ENCODE results near the gene ALX4. TPM values are rescaled to one million over a fixed set of nuclear protein-coding genes. Genes with fewer than 3 reads are reported as not detected.

Gene ALX4
- polyA plus RNA-seq, 1 of the 3 experiments (the other 2 are of a cell fraction) = under 0.01 TPM

DNA sequence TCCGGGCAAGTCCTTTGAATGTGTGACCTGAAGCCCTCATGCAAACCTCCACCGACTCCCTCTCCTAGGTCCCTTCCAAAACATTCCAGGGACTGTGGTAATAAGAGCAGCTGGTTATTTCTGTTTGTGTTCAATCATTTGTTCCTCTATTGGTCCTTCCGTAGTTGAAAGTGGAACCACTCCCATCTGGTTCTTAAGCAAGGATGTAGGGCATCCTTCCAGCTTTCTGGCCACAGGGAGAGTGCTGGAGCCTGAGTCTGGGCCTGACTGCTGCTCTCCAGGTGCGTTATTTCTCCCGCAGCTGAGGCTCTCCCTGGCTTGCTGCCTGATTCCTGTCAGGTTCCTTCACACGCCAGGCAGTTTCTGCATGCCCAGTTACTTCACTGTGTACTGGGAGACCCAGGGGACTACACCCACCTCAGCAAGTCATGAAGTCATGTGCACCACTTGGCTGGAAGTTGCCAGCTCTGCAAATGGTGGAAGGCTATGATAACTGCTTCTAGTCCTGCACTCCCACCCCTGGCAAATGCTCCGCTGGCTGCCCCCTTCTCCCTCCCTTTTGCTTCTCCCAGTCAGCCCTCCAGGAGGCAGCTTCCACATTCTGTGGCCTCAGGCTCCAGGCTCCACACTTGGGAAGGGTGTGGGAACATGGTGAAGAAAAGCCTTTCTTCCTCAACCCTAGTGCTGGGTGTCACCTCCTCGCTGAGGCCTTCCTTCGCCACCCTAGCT, 4.0 kb upstream of the ALX4 start:
- POLR2A ChIA-PET = no interaction called here
- H4K20me1 ChIP-seq (ENCODE audit: insufficient read depth) = no peaks in the 10 kb centered on the region
- H3K4me2 ChIP-seq = no peak overlapping the region
- WGBS (ENCODE audit: low lambda C conversion rate) = 29% methylated on average over 9 of the region's 9 CpGs
- no peaks in the 10 kb centered on the region for H3K9me2 ChIP-seq
- H3K79me2 ChIP-seq (ENCODE audit: insufficient read depth) = no peaks in the 10 kb centered on the region
- no peaks in the 10 kb centered on the region for H3F3A ChIP-seq (replicated peaks; ENCODE audit: insufficient read depth)
- DNase-seq = no peak
- no peak overlapping the region for H2AFZ ChIP-seq (ENCODE audit: low read depth)
- CTCF ChIA-PET = interaction anchor here (0.6 to 2.3 kb wide), 4 partner anchors 28 to 226 kb away, joined by 3 to 7 read pairs (median 5); no protein-coding TSS in a partner anchor
- H3K4me1 ChIP-seq (ENCODE audit: control insufficient read depth in 1 of 2, insufficient read depth in 2 of 2, low read depth in 1 of 2, low read length in 1 of 2) = peaks cover 13 to 15% of the 10 kb centered on the region in 2 experiments; a peak in 2 of 4 replicates
- H3K4me3 ChIP-seq (ENCODE audit: low read depth in 2 of 2, low read length in 1 of 2) = no peak overlapping the region
- H3K27ac ChIP-seq (ENCODE audit: low read depth in 2 of 2, low read length in 1 of 2) = no peak overlapping the region
- H3K9ac ChIP-seq = no peak overlapping the region
- no peaks in the 10 kb centered on the region for H3K36me3 ChIP-seq (replicated peaks in 1 of 2; ENCODE audit: control insufficient read depth in 1 of 2, insufficient read depth in 2 of 2, low read length in 1 of 2)
- TF ChIP-seq CHD2 (IDR thresholded peaks at IDR 0.05; ENCODE audit: low read length, partially characterized antibody) (no peak), RAD21 (IDR thresholded peaks at IDR 0.05; ENCODE audit: low read length) (no peak), FOSL2 (IDR thresholded peaks at IDR 0.05; ENCODE audit: borderline replicate concordance, low read depth) (no peak), RFX5 (IDR thresholded peaks at IDR 0.05; ENCODE audit: low read length) (no peak), SMC3 (IDR thresholded peaks at IDR 0.05; ENCODE audit: low read depth, low read length) (no peak), NFIC (IDR thresholded peaks at IDR 0.05; ENCODE audit: borderline replicate concordance) (no peak), GATA2 (CRISPR knock-in tag; IDR thresholded peaks at IDR 0.05) (no peak), MAX (IDR thresholded peaks at IDR 0.05; ENCODE audit: low read depth) (no peak), TCF12 (IDR thresholded peaks at IDR 0.05) (no peak), SIN3A (IDR thresholded peaks at IDR 0.05; ENCODE audit: borderline replicate concordance, low read depth, low read length) (no peak), YY1 (IDR thresholded peaks at IDR 0.05; ENCODE audit: low read depth) (no peak), RXRA (IDR thresholded peaks at IDR 0.05; ENCODE audit: borderline replicate concordance, low read depth) (no peak)
- H3K27me3 ChIP-seq (ENCODE audit: insufficient read depth) = peaks cover 97% of the 10 kb centered on the region
- H3K9me3 ChIP-seq = no peaks in the 10 kb centered on the region

DNA sequence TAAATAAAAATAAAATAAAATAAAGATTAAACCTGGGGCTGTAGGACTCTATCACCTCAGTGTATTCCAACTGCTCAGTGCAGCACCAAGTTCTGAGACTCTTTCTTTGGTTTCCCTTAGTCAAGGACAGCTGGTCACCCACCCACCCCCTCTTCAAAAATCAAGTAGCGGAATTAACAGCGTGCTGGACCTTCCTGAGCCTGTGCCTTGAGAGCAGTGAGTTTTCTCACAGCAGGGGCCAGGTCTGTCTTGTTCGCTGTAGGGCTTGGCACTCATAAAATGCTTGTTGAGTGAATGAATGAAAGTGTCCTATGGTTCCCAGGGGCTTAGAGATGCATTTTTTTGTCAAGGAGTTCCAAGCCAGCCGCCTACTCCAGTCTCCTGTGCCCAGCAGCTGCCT, 2.9 kb upstream of the ALX4 start:
- Histone ChIP-seq H2AFZ (ENCODE audit: low read depth) (no peak overlapping the region), H3K79me2 (ENCODE audit: insufficient read depth) (no peaks in the 10 kb centered on the region), H3K9me3 (no peaks in the 10 kb centered on the region), H3K9me2 (no peaks in the 10 kb centered on the region), H3K4me1 (ENCODE audit: control insufficient read depth in 1 of 2, insufficient read depth in 2 of 2, low read depth in 1 of 2, low read length in 1 of 2) (peaks cover 13 to 15% of the 10 kb centered on the region in 2 experiments; a peak in 2 of 4 replicates), H3K4me3 (ENCODE audit: low read depth in 2 of 2, low read length in 1 of 2) (no peak overlapping the region), H3K27ac (ENCODE audit: low read depth in 2 of 2, low read length in 1 of 2) (no peak overlapping the region), H3K4me2 (no peak overlapping the region), H3F3A (replicated peaks; ENCODE audit: insufficient read depth) (no peaks in the 10 kb centered on the region), H4K20me1 (ENCODE audit: insufficient read depth) (no peaks in the 10 kb centered on the region), H3K9ac (no peak overlapping the region), H3K36me3 (replicated peaks in 1 of 2; ENCODE audit: control insufficient read depth in 1 of 2, insufficient read depth in 2 of 2, low read length in 1 of 2) (no peaks in the 10 kb centered on the region), H3K27me3 (ENCODE audit: insufficient read depth) (peaks cover 95% of the 10 kb centered on the region)
- DNase-seq = no peak
- CTCF ChIA-PET = interaction anchor here (2.3 kb wide), 1 partner anchor 179 kb away, joined by 7 read pairs; no protein-coding TSS in a partner anchor
- TF ChIP-seq EP300 (IDR thresholded peaks at IDR 0.05; ENCODE audit: borderline replicate concordance in 1 of 2, low read depth in 1 of 2, low read length in 1 of 2) = no peak
- no peak for TF ChIP-seq FOSL2 (IDR thresholded peaks at IDR 0.05; ENCODE audit: borderline replicate concordance, low read depth)
- no peak for TF ChIP-seq TAF1 (IDR thresholded peaks at IDR 0.05; ENCODE audit: borderline replicate concordance, low read depth, low read length)
- TF ChIP-seq MEF2A (IDR thresholded peaks at IDR 0.05; ENCODE audit: borderline replicate concordance, low read depth) = no peak
- TF ChIP-seq, protein P1, sequence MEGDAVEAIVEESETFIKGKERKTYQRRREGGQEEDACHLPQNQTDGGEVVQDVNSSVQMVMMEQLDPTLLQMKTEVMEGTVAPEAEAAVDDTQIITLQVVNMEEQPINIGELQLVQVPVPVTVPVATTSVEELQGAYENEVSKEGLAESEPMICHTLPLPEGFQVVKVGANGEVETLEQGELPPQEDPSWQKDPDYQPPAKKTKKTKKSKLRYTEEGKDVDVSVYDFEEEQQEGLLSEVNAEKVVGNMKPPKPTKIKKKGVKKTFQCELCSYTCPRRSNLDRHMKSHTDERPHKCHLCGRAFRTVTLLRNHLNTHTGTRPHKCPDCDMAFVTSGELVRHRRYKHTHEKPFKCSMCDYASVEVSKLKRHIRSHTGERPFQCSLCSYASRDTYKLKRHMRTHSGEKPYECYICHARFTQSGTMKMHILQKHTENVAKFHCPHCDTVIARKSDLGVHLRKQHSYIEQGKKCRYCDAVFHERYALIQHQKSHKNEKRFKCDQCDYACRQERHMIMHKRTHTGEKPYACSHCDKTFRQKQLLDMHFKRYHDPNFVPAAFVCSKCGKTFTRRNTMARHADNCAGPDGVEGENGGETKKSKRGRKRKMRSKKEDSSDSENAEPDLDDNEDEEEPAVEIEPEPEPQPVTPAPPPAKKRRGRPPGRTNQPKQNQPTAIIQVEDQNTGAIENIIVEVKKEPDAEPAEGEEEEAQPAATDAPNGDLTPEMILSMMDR (IDR thresholded peaks at IDR 0.05) = no peak
- TF ChIP-seq TCF12 (IDR thresholded peaks at IDR 0.05) = no peak
- TF ChIP-seq SIN3A (IDR thresholded peaks at IDR 0.05; ENCODE audit: borderline replicate concordance, low read depth, low read length) = no peak
- no peak for TF ChIP-seq MXI1 (IDR thresholded peaks at IDR 0.05; ENCODE audit: low read depth, low read length)
- TF ChIP-seq YY1 (IDR thresholded peaks at IDR 0.05; ENCODE audit: low read depth) = no peak
- no peak for TF ChIP-seq FOXJ3 (CRISPR knock-in tag; IDR thresholded peaks at IDR 0.05)
- TF ChIP-seq POLR2AphosphoS5 (IDR thresholded peaks at IDR 0.05; ENCODE audit: low read depth, low read length) = no peak
- TF ChIP-seq SMC3 (IDR thresholded peaks at IDR 0.05; ENCODE audit: low read depth, low read length) = no peak
- TF ChIP-seq IRF3 (IDR thresholded peaks at IDR 0.05; ENCODE audit: low read depth, low read length) = no peak
- TF ChIP-seq TEAD4 (IDR thresholded peaks at IDR 0.05; ENCODE audit: borderline replicate concordance, insufficient read depth) = no peak
- WGBS (ENCODE audit: low lambda C conversion rate) = 67% methylated on average over 4 of the region's 4 CpGs
- POLR2A ChIA-PET = no interaction called here

All from SK-N-SH (cell line).